HL-60 (cell line): Measurements from ENCODE around the gene HS6ST3.

Experiments used
- DNase-seq, 2 experiments: peaks; one replicate each; pipeline ENCODE4 v3.0.0-alpha.2; 2010 to 2020; ENCODE audit warnings: low read depth in 1 of 2, low spot score in 1 of 2
- H3K27ac ChIP-seq: fragments of 250-450 bp; sonication (Bioruptor Pico); replicated peaks from 2 replicates; pipeline ENCODE4 v1.5.1; 2020; ENCODE audit warnings: mild to moderate bottlenecking, moderate library complexity
- H3K27me3 ChIP-seq: fragments of 250-450 bp; sonication (Bioruptor Pico); 2 replicates; pipeline ENCODE4 v1.5.1; 2021; ENCODE audit warnings: mild to moderate bottlenecking, moderate library complexity; ENCODE audit not compliant: insufficient read depth, poor library complexity, severe bottlenecking
- H3K4me3 ChIP-seq: replicated peaks from 2 replicates; pipeline ENCODE4 v1.5.1; 2011; ENCODE audit warnings: mild to moderate bottlenecking, control low read depth, low read length; ENCODE audit not compliant: insufficient read depth
- GABPA ChIP-seq: IDR thresholded peaks from 2 replicates; pipeline ENCODE4 v1.6.1; 2012; ENCODE audit warnings: low read depth
- POLR2AphosphoS5 ChIP-seq: IDR thresholded peaks from 2 replicates; pipeline ENCODE4 v1.6.1; 2012; ENCODE audit warnings: low read depth
- SPI1 ChIP-seq: IDR thresholded peaks from 2 replicates; pipeline ENCODE4 v1.6.1; 2012; ENCODE audit warnings: low read depth, mild to moderate bottlenecking, borderline replicate concordance
- TF ChIP-seq, protein P1 (sequence below): IDR thresholded peaks from 2 replicates; pipeline ENCODE4 v1.6.1; 2012; ENCODE audit warnings: low read depth; ENCODE audit not compliant: insufficient replicate concordance
- TF ChIP-seq, protein P2 (sequence below): IDR thresholded peaks from one replicate; pipeline ENCODE4 v1.5.1; 2011; ENCODE audit warnings: low read length, control low read depth, inconsistent platforms; ENCODE audit not compliant: insufficient read depth

The HS6ST3 gene

DNA sequence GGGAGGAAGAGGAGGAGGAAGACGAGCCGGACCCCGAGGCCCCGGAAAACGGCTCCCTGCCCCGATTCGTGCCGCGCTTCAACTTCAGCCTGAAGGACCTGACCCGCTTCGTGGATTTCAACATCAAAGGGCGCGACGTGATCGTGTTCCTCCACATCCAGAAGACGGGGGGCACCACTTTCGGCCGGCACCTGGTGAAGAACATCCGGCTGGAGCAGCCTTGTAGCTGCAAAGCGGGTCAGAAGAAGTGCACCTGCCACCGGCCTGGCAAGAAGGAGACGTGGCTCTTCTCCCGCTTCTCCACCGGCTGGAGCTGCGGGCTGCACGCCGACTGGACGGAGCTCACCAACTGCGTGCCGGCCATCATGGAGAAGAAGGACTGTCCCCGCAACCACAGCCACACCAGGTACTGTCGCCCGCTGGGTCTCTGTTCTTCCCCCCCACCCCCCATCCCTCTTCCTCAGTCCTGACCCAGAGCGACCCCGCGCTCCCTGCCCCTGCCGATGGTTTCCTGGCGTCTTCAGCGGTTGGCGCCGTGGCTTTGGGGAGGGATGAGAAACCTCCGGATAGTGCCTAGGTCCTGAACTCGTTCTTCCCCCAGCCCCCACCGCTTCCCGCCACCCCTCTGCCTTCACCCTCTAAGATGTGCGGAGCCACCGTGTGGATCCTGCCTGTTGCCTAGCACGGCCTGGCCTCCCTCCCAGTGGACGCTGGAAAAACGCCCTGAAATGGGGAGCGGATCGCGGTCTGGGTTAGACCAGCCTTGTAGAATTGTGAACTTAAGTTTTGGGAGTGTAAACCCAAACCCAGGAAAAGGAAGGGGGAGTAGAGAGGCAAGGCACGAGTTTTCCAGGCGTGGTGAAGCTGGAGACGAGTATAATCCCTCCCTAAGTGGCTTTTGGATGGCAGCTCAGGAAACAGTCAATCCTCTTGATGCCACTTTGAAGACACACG, 1.5 kb downstream of the HS6ST3 start:
- DNase-seq, result no peak
- TF ChIP-seq GABPA (no peak), SPI1 (no peak), POLR2AphosphoS5 (no peak)
- TF ChIP-seq, protein P1, sequence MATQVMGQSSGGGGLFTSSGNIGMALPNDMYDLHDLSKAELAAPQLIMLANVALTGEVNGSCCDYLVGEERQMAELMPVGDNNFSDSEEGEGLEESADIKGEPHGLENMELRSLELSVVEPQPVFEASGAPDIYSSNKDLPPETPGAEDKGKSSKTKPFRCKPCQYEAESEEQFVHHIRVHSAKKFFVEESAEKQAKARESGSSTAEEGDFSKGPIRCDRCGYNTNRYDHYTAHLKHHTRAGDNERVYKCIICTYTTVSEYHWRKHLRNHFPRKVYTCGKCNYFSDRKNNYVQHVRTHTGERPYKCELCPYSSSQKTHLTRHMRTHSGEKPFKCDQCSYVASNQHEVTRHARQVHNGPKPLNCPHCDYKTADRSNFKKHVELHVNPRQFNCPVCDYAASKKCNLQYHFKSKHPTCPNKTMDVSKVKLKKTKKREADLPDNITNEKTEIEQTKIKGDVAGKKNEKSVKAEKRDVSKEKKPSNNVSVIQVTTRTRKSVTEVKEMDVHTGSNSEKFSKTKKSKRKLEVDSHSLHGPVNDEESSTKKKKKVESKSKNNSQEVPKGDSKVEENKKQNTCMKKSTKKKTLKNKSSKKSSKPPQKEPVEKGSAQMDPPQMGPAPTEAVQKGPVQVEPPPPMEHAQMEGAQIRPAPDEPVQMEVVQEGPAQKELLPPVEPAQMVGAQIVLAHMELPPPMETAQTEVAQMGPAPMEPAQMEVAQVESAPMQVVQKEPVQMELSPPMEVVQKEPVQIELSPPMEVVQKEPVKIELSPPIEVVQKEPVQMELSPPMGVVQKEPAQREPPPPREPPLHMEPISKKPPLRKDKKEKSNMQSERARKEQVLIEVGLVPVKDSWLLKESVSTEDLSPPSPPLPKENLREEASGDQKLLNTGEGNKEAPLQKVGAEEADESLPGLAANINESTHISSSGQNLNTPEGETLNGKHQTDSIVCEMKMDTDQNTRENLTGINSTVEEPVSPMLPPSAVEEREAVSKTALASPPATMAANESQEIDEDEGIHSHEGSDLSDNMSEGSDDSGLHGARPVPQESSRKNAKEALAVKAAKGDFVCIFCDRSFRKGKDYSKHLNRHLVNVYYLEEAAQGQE, result no peak
- TF ChIP-seq, protein P2, sequence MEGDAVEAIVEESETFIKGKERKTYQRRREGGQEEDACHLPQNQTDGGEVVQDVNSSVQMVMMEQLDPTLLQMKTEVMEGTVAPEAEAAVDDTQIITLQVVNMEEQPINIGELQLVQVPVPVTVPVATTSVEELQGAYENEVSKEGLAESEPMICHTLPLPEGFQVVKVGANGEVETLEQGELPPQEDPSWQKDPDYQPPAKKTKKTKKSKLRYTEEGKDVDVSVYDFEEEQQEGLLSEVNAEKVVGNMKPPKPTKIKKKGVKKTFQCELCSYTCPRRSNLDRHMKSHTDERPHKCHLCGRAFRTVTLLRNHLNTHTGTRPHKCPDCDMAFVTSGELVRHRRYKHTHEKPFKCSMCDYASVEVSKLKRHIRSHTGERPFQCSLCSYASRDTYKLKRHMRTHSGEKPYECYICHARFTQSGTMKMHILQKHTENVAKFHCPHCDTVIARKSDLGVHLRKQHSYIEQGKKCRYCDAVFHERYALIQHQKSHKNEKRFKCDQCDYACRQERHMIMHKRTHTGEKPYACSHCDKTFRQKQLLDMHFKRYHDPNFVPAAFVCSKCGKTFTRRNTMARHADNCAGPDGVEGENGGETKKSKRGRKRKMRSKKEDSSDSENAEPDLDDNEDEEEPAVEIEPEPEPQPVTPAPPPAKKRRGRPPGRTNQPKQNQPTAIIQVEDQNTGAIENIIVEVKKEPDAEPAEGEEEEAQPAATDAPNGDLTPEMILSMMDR, result no peak
- no peak overlapping the region for H3K27ac ChIP-seq
- H3K27me3 ChIP-seq, result peaks cover 74% of the 10 kb centered on the region
- H3K4me3 ChIP-seq, result no peak overlapping the region; the same call in 1 of the 2 replicates

GRCh38 chr13:96093296-96094006, 3.5 kb downstream of the HS6ST3 start:
- Histone ChIP-seq H3K27ac (no peak overlapping the region), H3K4me3 (no peak overlapping the region), H3K27me3 (peaks cover 58% of the 10 kb centered on the region)
- TF ChIP-seq POLR2AphosphoS5 (no peak), GABPA (no peak), SPI1 (no peak)
- TF ChIP-seq, protein P2, result no peak
- TF ChIP-seq, protein P1, result no peak
- no peak for DNase-seq

GRCh38 chr13:96100457-96101220, 10.7 kb downstream of the HS6ST3 start:
- DNase-seq, result no peak
- TF ChIP-seq POLR2AphosphoS5 (no peak), GABPA (no peak)
- TF ChIP-seq, protein P1, result no peak
- TF ChIP-seq, protein P2, result no peak
- Histone ChIP-seq H3K27me3 (peaks cover 2% of the 10 kb centered on the region), H3K27ac (no peak overlapping the region), H3K4me3 (no peak overlapping the region)
